Endothelial cell (in vitro differentiated cells): ENCODE results near the gene COL4A6. TPM values are rescaled to one million over a fixed set of nuclear protein-coding genes. Genes with fewer than 3 reads are reported as not detected.

Experiments used
- DNase-seq: peaks from one replicate; pipeline ENCODE4 v3.0.0; 2021; ENCODE audit warnings: low spot score
- H3K27ac Mint-ChIP-seq: one replicate; pipeline ENCODE4 v1.8.0; 2021; ENCODE audit warnings: mixed read lengths, inconsistent platforms; ENCODE audit not compliant: unreplicated experiment
- H3K27me3 Mint-ChIP-seq: one replicate; pipeline ENCODE4 v1.8.0; 2021; ENCODE audit warnings: mild to moderate bottlenecking, moderate library complexity, mixed read lengths, inconsistent platforms; ENCODE audit not compliant: unreplicated experiment
- H3K36me3 Mint-ChIP-seq: one replicate; pipeline ENCODE4 v1.8.0; 2021; ENCODE audit warnings: mild to moderate bottlenecking, low read depth, mixed read lengths, inconsistent platforms; ENCODE audit not compliant: unreplicated experiment
- H3K4me1 Mint-ChIP-seq: one replicate; pipeline ENCODE4 v1.8.0; 2021; ENCODE audit warnings: mild to moderate bottlenecking, mixed read lengths, inconsistent platforms; ENCODE audit not compliant: unreplicated experiment
- H3K4me3 Mint-ChIP-seq: one replicate; pipeline ENCODE4 v1.8.0; 2021; ENCODE audit warnings: mild to moderate bottlenecking, mixed read lengths, inconsistent platforms; ENCODE audit not compliant: unreplicated experiment
- H3K9me3 Mint-ChIP-seq: one replicate; pipeline ENCODE4 v1.8.0; 2021; ENCODE audit warnings: mixed read lengths, inconsistent platforms; ENCODE audit not compliant: unreplicated experiment
- CTCF ChIP-seq: fragments of 200-600 bp; sonication (generic); IDR thresholded peaks from one replicate; pipeline ENCODE4 v1.5.0; 2021; ENCODE audit warnings: antibody characterized with exemption; ENCODE audit not compliant: unreplicated experiment
- total RNA-seq: library from RNA; stranded (reverse); fragmentation: NEBNext Ultra II Directional; extraction: Animal tissue kit (Norgen Biotek cat#: 25700); gene quantifications from one replicate; pipeline ENCODE4 v1.2.1, GENCODE V29; 2021; ENCODE audit not compliant: unreplicated experiment

The COL4A6 gene
- total RNA-seq, 1 donor from 2014 or later = 10.5 TPM

- TF ChIP-seq CTCF = no peak
- Mint-ChIP-seq H3K27me3 (no peaks in the 10 kb centered on the region), H3K27ac (no peak overlapping the region), H3K9me3 (no peaks in the 10 kb centered on the region), H3K4me1 (no peaks in the 10 kb centered on the region), H3K36me3 (no peaks in the 10 kb centered on the region), H3K4me3 (no peak overlapping the region)
- DNase-seq = no peak
These were observed 214.0 kb downstream of the COL4A6 start for GRCh38 chrX:108224218-108224617.

- TF ChIP-seq CTCF = no peak
- no peak for DNase-seq
- Mint-ChIP-seq H3K4me1 (no peaks in the 10 kb centered on the region), H3K27ac (no peak overlapping the region), H3K4me3 (no peak overlapping the region), H3K36me3 (no peaks in the 10 kb centered on the region), H3K27me3 (no peaks in the 10 kb centered on the region), H3K9me3 (no peaks in the 10 kb centered on the region)
These were observed 214.6 kb downstream of the COL4A6 start for GRCh38 chrX:108223585-108223984.

GRCh38 chrX:108221301-108221864 is 216.8 kb downstream of the COL4A6 start:
- DNase-seq = no peak
- Mint-ChIP-seq H3K9me3 (no peaks in the 10 kb centered on the region), H3K27me3 (no peaks in the 10 kb centered on the region), H3K36me3 (no peaks in the 10 kb centered on the region), H3K4me3 (no peak overlapping the region), H3K4me1 (no peaks in the 10 kb centered on the region), H3K27ac (no peak overlapping the region)
- no peak for TF ChIP-seq CTCF

- H3K4me1 Mint-ChIP-seq = no peaks in the 10 kb centered on the region
- no peak for DNase-seq
- no peak overlapping the region for H3K27ac Mint-ChIP-seq
- H3K27me3 Mint-ChIP-seq = no peaks in the 10 kb centered on the region
- no peaks in the 10 kb centered on the region for H3K9me3 Mint-ChIP-seq
- H3K4me3 Mint-ChIP-seq = no peak overlapping the region
- TF ChIP-seq CTCF = no peak
- H3K36me3 Mint-ChIP-seq = no peaks in the 10 kb centered on the region
These were observed 218.1 kb downstream of the COL4A6 start for GRCh38 chrX:108219949-108220601.

GRCh38 chrX:108217876-108218275 is 220.3 kb downstream of the COL4A6 start:
- Mint-ChIP-seq H3K4me3 (no peak overlapping the region), H3K36me3 (no peaks in the 10 kb centered on the region), H3K27me3 (no peaks in the 10 kb centered on the region), H3K27ac (no peak overlapping the region), H3K4me1 (no peaks in the 10 kb centered on the region), H3K9me3 (no peaks in the 10 kb centered on the region)
- DNase-seq = no peak
- no peak for TF ChIP-seq CTCF
